Stimulated activated CD4-positive, alpha-beta T cell treated with anti-CD3 and anti-CD28 coated beads, Interleukin-2, amount 100 ng/mL, for 4 hours (primary cell): ENCODE measurements around the gene HOXB3.

Experiments
- DNase-seq: peaks from one replicate; pipeline ENCODE4 v3.0.0-alpha.2; 2020; ENCODE audit warnings: low read depth

HOXB3 gene

GRCh38 chr17:48625495-48626244 is 35.6 kb upstream of the HOXB3 start:
- DNase-seq = no peak

GRCh38 chr17:48624544-48625494 is 34.8 kb upstream of the HOXB3 start:
- DNase-seq = no peak

GRCh38 chr17:48624118-48624517 is 34.1 kb upstream of the HOXB3 start:
- no peak for DNase-seq

GRCh38 chr17:48623583-48623982 is 33.5 kb upstream of the HOXB3 start:
- DNase-seq = no peak

DNA sequence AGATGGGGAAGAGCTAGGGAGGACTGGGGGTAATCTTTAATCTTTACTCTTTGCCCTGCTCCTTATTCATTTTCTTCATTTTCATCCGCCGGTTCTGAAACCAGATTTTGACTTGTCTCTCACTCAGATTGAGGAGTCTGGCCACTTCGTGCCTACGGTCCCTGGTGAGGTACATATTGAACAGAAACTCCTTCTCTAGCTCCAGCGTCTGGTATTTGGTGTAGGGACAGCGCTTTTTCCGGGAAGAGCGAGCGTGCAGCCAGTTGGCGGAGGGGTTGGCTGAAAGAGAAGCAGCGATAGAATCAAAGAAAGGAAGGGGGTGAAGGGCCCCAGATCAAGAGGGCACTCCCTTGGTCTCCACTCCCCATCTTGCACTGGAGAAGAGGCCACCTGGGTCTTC is 32.8 kb upstream of the HOXB3 start:
- no peak for DNase-seq

GRCh38 chr17:48621410-48622392 is 31.7 kb upstream of the HOXB3 start:
- no peak for DNase-seq

DNA sequence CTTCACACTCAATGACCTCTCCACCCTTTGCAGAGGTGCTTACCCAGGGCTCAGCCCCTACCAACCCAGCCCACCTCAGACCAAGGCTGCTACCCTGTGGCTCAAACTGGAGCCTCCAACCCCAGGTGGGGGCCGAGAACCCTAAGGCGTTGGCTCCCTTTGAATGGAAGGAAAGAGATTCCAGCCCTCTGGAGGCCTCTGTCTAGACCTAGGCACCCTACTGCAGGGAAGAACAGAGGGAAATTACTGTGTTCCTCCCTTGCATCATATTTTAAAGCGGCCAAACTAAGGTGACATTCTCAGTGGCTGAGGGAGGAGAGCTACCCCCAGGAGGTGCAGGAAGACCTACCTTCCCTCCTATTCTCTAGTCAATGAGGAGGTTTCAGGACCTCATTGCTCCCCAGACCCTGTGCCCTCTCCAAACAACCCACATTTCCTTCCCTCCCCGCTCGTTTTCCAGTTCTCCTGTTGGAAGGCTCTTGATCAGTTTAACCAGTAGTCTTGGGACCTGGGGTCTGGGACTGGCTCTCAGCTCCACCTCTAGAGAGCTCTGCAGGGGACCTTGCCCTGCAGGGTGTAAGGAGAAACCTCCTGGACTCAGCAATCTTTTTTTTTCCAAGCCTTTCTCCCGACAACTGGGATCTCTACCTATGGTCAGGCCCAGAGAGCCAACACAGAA is 30.6 kb upstream of the HOXB3 start:
- no peak for DNase-seq

DNA sequence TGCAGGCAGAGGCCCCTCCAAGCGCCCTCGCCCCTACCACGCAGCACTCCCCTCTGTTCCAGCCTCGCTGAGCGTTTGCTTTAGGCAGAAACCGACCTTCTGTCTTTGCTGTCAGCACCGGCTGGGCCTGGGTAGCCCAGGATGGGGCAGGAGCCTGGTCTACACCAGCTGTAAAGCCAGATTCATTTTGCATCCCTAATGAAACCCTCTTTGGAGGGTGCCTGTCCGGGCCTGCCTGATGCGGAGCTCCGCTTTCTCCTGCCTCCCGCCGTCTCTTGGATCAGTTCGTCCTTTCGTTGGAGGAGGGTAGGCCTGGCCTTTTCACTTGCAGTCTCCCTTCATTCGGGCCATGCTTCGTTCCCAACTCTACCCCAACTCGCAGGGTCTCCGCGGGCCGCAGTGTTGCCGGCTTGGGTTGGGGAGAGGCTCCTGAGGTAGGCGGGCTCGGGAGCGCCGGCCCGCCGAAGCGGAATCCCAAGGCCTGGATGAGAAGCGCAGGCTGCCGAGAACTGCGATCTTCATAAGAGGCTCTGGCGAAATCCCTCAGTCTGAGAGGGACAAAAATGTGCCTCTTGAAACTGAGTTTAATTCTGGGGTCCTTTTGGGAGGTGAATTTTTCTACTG is 29.9 kb upstream of the HOXB3 start:
- no peak for DNase-seq

DNA sequence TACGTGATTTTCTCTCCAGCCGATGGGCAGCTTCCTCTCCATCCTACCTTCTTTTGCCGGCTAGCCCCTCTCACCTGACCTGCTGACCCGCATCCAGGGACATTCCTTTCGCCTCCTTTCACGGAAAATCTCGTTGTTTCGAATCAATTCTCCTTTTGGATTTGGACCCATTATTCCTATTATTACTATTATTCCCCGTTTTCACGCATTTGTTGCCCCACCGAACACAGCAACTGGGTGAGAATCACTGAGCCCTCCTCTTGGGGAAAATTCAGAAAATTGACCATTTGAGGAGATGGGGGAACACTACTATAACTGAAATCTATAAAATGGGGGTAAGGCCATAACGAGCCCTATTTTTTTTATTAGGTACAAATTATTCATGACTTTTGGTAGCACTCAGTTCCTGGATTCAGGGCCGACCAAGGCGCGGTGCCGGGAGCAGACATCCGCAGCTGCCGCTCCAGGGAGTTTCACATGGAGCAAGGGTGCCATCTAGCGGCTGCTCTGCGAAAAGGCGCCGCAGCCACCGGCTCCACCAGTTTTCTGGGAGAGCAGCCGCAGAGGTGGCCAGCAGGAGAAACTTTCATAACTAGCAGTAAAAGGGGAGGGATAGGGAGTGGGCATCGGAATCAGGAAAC is 28.3 kb upstream of the HOXB3 start:
- DNase-seq = peak; percentile 73

DNA sequence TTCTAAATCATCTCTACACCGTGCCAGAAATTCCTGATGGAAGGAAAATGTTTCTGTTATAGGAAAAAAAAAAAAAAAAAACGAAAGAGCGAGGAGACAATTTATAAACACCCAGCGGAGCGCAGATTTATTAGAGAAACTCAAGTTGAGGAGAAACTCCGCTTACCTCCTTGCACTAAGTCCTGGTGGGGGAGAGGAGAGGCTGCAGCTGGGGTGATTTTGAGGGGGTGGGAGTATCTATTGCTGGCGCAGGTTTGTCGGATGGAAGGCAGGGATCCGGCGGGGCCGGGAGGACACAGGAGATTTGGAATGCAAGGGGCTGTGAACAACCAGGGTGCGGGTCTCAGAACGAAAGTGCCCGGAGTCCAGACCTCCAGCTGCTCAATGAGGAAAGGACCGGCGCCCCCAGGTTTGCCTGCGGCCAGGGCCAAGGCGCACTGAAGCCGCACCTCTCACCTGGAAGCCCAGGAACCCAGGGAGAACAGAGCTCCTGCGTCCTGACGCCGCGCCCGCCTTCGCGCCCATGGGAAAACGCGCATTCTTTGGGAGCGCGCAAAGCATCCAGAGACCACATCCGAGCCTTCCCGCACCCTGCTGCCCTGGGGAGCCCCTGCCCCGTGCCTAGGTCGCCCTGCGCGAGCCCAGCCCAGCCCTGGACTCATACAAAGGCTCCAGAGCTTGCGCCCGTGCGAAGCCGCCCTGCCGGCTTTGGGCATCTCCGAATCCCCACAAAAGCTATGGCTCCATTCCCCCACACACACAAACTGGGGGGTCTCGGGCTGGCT is 27.6 kb upstream of the HOXB3 start:
- no peak for DNase-seq

DNA sequence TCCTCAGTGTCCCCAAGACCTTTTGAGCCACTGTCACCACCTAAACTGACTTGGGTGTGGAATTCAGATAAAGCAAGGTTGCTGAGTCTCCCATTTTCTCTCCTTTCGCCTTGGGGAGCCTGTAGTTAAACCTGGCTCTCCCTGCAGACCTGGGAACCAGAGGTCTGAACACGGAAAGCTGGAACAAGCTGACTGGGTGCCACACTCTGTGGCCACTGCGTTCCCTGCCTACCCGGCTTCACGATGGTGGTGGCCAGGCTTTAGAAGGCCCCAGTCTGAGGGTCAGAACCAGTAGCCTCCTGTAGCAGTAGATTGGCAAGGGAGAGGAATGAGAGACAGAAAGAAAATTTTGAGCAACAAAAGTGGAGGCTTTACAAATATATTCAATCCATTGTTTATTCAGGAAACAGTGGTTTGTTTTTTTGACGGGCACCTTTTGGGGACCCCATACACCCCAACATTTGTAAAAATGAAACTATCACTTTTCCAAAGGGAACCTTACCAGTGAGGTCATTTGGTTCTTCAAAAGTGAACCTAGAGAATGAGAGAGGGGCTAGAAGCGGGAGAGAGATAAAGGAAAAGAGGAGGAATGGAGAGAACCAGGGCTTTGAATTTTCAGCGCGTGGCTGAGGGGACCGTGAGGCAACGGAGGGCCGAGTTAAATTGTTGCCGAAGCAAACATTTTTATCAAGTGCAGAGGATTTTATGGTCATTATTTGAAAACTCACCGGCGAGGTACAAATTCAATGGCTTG is 26.9 kb upstream of the HOXB3 start:
- DNase-seq = no peak

DNA sequence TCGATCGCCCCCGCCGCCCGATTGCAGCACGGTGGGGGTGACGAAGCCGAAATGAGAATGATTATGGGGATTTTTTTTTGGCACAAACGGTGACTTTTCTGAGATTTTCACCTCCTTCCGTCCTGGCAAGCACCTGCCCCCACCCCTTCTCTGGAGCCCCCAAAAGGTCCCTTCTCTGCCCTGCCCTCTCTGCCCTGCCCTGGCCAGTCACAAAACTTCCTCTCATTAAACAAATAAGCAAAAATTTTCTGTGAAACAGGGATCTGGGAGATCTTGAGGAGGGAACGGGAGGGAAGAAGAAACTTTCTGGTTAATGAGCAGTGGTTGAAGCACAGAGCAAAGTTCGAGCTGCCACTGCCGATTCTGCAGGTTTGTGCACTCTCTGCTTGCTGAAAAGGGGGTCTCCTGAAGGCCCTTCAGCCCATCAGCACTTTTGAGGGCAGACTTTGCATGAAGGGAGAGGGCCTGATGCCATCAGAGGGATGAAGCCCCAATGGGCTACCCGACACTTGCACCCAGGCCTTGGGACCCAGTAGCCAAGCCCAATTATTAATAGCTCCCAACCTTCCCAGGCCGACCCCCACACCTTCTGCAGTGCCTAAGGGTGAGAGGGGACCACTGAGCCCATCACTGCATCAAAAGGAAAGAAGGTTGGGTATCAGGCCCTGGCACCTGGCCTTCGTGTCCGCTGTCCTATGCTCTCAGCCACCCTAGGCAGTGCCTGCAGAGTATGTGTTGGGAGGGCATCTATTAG is 26.1 kb upstream of the HOXB3 start:
- no peak for DNase-seq

- no peak for DNase-seq
These were observed 25.3 kb upstream of the HOXB3 start, which contains the start of gene HOXB8 for GRCh38 chr17:48615047-48615962. Gene HOXB8, minus strand, starts transcription at chr17:48615292. Its CDS starts 588 bp downstream, at chr17:48614704.

DNA sequence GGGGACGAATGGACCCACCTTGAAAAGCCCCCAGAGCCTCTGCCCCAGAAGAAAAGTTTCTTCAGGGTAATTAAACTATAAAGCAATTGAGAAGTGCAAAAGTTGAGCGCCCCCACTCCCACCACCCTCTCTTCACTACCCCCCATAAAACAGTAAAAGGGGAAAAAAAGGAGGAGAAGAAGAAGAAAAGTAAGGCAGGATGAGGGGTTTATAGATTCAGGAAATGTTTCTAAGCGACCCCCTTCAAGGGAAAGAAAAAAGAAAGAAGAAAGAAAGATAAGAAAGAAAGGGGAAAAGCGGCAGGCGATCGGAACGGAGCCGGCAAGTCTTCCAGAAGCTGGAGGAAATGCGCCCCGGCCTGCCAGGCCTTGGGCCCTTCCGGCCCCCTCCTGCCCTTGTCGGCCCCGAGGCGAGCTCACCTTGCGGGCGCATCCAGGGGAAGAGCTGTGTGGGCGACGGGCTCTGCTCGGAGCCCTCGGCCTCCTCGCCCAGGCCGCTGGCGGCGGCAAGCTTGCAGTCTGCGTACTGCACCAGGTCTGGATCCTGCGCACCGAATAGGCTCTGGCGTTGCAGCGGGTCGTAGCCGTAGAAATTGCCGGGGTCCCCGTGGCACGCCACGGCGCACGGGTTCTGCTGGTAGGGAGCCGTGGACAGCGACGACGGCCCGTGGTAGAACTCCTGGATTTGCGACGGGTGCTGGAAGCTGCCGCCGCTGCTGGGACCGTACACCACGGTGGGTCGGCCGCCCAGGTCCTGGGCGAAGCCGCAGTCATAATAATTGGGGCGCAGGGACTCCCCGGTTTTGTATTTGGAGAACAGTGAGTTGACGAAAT is 24.0 kb upstream of the HOXB3 start:
- no peak for DNase-seq

DNA sequence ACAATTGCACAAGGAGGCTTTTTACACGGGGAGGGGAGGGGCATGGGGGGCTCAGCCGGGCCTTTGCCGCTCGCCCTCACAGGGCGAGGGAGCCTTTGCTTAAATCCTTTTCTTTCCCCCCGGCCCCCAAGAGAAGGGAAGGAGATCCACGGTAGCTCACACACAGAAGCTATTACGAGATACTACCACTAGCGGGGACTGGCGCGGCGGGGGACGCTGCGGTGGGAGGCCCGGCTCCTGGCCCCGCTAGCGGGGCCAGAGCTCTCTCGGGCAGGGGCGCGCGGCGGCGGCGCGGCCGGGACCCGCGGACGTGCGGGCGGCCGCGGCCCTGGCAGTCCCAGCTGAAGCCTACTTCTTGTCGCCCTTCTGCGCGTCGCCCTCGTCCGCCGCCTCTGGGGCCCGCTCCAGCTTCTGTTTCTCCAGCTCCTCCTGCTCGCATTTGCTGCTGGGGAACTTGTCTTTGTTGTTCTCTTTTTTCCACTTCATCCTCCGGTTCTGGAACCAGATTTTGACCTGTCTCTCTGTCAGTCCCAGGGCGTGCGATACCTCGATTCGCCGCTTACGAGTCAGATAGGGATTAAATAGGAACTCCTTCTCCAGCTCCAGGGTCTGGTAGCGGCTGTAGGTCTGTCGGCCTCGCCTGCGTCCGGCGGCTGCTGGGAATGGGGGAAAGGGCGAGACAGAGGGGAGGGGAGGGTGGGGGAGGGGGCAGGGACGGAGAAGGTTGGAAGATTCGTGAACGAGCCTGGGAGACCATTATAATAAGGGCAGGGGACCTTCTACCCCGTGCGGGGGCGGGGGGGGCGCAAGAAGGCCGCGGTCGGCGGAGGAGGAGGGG is 23.0 kb upstream of the HOXB3 start:
- no peak for DNase-seq
